Hindlimb muscle (tissue), 1 donor: ENCODE data around the gene DHDH. TPM values are rescaled to one million over a fixed set of nuclear protein-coding genes. Genes with fewer than 3 reads are reported as not detected.
A peak's percentile ranks its signal among the peaks of the same experiment; 100 is the strongest.

ENCODE experiments used
- DNase-seq: peaks from one replicate; pipeline ENCODE4 v3.0.0-alpha.2; 2013
- polyA plus RNA-seq: library from polyadenylated mRNA; unstranded; fragments of 120-200 nt; gene quantifications from one replicate; pipeline ENCODE4 v1.2.1, GENCODE V29; 2013; ENCODE audit not compliant: insufficient read length

Gene DHDH
- polyA plus RNA-seq, 1 donor, result 0.93 TPM

DNA sequence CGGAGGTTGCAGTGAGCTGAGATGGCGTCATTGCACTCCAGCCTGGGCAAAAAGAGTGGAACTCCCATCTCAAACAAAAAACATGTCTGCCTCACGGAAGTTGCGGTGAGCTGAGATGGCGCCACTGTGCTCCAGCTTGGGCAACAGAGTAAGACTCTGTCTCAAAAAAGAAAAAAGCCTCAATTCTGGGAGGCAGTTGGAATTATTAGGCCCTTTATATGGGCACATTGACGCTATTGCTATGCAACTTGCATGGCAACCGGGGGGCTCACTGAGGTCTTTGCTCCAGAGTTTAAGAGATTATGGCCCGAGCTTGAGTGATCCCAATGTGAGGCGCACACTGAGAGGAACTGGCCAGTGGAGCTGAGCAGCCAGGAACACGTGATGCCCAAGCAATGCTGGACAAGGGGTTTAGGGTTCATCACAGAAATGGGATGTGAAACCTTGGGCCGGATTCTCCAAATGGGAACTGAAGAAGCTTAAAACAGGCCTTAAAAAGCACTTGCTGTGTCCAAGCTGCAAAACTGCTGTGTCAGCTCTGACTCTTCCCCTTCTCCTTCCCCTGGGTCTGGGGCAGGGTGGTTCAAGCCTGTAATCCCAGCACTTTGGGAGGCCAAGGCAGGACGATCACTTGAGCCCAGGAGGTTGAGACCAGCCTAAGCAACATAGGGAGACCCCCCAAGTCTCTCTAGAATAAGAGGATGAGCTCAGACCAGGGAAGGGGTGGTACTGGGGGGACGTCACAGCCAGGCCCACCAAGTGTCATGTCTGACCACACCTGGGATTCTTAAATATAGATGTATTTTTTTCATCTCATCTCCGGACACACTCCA is 34.1 kb downstream of the DHDH start:
- peak; percentile 45 for DNase-seq

DNA sequence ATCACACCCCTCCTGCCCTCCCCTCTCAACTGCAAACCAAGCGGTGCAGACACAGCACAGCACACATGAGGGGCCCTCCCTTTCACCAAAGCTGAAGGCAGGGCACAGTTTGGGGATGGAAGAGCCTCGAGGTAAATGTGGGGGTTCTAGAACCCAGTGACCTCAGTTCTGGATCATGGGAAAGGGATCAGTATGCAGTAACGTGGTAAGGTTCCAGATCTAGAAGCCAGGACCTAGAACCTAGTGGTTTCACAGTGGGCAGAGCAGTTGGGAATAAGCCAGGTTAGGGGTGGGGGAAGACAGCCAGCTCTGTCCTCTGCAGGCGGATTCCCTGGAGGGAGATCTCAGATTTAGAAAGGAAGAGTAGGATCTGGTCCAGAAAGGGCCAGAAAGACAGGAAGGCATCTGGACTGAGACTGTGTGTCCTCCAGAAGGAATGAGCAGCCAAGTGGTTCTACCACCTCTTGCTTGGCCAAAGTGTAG is 34.7 kb downstream of the DHDH start:
- DNase-seq, result no peak

DNA sequence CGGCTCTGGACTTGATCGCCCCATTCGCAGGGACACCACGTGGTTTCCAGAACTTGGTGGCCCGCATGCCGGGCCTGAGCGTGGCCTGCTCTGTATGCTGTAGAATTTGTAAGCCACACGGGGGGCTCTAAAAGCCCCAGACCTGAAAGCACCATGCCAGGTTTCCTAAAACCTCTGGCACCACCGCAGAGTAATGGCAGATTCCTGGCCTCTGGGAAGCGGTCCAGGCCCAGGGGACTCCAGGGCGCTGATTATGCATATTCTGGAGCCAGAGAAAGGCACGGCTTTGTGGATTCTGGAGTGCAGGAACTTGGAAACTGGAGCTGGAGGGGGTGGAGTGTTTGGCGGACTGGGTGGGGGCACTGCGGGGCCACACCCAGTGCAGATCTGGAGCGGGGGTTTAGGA is 35.3 kb downstream of the DHDH start:
- DNase-seq, result no peak

DNA sequence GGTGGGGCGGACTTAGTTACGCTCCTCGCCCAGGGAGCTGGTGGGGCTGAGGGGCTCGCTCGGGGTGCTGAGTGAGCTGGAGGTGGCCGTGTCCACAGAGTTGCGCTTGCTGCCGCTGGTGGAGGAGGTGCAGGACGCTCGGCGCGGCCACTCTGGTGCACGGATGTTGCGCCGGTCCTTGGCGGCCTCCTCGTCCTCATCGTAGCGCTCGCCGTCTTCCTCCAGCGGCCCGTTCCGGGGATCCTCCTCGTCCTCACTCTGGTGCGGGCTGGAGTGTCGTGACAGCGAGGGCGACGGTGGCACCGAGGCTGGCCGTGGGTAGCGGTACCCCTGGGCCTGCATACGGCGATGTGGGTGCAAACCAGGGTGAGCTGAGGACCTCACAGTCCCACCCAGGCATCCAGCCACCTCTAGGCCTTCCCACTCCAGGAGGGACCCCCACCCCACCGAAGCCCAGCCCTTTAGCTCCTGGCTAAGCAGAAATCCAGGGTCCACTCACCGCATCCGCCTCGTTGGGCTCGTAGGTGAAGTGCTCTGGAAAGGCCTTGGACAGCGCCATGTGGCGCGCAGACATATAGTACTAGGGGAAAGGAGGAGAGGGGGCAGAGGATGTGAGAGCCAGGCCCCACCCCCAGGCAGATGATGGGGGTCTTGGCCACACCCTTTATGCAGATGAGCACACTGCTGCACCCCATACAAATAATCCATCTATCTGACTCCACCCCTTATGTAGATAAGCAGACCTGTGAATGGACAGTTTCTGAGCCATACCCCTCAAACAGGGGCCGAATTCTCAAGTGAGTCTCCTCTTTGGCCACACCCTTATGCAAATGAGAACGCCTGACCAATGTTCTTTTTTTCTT is 36.0 kb downstream of the DHDH start:
- DNase-seq, result no peak

DNA sequence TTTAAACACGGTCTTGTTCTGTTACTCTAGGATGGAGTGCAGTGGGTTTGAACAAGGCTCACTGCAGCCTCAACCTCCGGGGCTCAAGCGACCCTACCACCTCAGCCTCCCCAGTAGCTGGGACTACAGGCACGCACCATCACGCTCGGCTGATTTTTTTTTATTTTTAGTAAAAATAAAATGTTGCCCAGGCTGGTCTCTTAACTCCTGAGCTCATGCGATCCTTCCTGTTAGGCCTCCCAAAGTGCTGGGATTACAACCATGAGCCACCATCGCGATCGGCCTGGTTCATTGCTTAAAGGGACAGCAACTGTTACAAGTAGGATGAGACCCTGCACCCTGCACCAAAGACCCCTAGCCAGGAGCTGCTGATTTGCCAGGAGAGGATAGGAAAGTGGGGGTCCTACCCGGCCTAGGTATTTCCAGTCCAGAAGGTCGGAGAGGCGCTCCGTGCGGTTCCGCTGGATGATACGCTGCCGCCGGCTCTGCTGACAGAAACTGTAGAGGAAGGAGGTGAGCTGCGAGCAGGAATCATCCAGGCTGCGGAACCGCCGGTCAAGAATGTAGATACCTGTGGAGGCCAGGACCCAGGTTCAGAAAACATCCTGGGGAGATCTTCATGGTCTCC is 36.8 kb downstream of the DHDH start:
- DNase-seq, result no peak

DNA sequence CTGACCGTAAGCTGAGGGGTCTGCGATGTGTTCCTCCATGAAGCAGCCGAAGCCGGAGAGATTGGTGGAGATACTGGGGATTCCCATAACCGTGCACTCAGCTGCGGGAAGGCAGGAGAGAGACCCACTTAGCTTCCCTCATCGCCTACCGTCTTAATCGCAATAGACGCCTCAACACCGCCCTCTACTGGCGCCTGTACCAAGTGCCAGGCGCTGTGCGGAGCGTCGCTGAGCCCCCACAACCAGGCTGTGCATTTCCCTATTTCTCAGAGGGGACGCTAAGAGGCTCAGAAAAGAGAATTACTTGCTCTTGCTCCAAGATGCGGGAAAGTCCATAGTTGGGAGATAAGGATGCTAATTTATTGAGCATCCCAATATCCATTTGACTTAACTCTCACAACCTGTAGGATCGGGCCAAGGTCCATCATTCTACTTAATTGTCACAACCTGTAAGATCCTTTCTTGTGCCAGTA is 37.5 kb downstream of the DHDH start:
- DNase-seq, result peak; percentile 83

DNA sequence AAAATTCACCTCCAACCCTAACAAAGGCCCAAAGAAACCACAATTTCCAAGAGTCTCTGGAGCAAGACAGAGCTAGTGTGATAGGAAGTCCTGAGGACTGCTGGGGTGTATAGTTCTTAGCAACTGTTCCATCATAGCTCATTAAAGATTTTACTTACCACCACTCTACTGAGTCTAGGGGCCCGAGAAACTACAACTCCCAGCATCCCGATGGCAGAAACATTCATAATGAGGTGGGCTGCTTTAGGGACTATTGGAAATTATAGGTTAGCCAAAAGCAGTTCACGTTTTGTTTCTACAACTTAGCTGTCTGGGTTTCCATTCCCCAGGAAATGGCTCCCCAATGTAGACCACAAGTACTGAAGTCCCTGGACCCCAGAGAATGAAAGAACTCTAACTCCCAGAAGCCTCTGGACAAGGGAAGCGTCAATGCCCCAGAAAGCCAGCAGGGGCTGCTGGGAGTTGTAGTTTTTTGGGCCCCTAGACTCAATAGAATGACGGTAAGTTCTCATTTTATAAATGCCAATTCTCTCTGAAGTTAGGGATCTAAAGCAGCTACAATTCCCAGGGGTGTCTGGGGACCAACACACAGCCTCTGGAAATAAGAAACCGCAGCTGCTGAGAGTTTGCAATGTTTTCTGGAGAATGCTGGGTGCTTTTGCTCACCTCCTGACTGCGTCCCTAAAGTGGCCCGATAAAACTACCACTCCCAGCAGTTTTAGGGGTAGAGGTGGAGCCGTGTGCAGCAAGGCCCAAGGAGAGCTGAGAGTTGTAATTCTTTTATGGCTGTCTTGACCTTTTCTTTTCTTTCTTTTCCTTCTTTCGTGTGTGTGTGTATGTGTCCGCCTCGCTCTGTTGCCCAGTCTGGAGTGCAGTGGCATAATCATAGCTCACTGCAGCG is 42.7 kb downstream of the DHDH start:
- DNase-seq, result no peak

DNA sequence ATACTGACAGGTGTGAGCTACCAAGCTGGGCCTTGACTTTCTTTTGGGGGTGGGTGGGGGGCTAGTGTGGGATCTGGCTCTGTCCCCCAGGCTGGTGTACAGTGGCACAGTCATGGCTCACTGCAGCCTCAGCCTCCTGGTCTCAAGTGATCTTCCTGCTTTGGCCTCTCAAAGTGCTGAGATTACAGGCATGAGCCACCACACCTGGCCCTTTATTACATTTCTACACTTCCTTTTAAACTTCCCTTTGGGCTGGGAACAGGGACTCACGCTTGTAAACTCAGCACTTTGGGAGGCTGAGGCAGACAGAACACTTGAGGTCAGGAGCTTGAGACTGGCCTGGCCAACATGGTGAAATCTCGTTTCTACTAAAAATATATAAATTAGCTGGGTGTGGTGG is 43.6 kb downstream of the DHDH start:
- DNase-seq, result no peak

DNA sequence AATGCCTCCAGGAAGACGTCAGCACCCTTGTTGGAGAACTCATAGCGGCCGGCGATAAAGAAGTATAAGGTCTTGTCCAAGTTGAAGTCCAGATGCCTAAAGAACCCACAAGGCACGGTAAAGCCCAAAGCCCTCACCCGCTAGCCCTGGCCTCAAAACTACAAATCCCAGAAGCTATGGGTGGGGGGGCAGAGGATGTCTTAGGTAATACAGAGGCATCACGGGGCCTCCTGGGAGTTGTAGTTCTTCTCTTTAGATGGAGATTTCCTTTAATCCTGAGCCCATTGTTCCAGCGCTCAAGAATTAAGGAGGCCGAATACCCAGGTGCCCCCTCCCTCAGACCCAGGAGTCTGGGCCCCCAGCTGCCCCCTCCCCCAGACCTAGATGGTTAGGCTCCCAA is 48.8 kb downstream of the DHDH start:
- DNase-seq, result no peak

DNA sequence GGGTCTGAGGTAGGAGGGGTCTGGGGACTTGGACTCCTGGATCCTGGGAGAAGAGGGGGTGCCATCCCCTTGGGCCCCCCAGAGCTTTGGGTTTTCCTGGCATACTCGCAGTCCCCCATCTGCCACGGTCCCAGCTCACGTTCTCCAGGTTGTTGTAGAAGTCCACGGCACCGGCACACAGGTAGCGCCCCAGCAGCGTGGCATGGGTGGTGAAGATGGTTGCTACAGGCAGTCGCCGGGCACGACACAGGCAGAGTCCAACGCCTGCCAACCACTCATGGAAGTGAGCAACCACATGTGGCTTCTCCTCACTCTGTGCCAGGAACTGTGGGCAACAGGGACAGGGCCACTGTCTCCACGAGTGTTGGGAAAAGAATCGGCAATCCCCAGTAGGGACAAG is 52.2 kb downstream of the DHDH start:
- no peak for DNase-seq

DNA sequence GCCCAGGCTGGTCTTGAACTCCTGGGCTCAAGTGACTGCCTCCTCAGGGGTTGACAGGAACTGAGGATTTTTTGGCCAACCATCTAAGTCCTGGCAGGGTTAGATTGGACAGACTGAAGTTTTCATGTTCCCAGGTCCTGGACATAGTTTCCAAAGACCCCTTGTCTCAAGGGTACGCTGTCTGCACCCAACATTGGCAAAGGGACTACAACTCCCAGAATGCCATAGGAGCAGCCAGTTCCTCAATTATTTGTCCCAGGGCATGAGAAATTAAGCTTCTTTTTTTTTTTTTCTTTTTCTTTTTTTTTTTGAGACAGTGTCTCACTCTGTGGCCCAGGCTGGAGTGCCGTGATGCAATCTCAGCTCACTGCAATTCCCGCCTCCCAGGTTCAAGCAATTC is 52.7 kb downstream of the DHDH start:
- no peak for DNase-seq

DNA sequence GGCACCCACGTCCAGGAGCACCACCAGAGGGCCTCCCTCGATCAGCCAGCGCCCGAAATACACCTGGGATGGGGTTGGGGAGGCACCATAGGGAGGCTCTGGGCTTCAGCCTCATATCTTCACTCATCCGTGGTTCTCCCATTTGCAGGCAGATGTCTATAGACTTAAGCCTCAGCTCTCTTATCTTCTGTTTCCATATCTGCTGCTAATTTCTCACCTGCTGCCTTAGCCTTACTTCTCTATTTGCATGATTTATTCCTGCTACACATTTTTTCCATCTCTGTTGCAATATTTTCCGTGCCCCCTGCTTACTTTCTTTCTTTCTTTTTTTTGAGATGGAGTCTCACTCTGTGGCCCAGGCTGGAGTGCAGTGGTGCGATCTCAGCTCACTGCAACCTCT is 53.8 kb downstream of the DHDH start:
- no peak for DNase-seq

DNA sequence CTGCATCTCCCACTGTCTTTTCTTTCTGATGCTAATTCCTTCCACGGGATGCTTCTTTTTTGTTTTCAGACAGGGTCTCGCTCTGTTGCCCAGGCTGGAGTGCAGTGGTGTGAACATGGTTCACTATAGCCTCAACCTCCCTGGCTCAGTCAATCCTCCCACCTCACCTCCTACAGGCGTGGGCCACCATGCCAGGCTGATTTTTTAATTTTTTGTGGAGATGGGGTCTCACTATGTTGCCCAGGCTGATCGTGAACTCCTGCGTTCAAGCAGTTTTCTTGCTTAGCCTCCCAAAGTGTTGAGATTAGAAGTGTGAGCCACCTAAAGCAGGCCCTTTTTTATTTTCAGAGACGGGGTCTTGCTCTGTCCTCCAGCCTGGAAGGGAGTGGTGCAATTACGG is 54.8 kb downstream of the DHDH start:
- no peak for DNase-seq

DNA sequence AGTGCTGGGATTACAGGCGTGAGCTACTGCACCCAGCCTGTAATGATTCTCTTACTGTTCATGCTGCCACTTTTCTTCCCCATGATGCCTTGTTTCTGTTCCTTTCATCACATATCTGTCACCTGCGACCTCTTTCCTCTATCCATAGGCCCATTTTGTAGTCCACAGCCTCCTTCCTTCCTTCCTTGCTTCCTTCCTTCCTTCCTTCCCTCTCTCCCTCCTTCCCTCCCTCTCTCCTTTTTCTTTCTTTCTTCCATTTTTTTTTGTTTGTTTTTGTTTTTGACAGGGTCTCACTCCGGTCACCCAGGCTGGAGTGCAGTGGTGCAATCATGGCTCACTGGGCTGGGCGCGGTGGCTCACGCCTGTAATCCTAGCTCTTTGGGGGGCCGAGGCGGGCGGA is 55.4 kb downstream of the DHDH start:
- no peak for DNase-seq

DNA sequence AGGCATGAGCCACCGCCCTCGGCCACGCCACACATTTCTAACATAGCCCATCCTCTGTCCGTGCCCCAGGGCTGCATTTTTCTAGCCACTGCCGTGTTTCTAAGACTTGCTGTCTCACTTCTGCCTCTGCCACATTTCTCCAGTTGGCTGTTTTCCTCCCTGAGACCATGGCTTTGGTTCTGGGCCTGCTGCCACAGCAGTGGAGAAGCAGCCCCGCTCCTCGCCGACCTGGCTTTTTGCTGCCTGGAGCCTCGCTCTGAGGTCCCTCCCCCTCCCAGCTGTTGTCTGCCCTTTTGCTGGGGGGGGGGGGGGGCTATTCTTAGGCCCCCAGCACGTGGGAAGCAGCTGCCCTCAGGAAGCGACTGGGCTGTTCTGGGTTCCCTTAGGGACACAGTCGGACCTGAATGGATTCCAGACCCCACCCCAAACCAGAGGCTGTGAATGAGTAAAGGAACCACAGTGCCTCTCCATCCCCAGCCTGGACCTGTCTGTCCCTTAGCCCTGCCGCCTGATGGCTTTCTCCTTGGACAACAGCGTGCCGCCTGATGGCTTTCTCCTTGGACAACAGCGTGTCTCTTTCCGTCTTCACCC is 56.3 kb downstream of the DHDH start:
- DNase-seq, result no peak

DNA sequence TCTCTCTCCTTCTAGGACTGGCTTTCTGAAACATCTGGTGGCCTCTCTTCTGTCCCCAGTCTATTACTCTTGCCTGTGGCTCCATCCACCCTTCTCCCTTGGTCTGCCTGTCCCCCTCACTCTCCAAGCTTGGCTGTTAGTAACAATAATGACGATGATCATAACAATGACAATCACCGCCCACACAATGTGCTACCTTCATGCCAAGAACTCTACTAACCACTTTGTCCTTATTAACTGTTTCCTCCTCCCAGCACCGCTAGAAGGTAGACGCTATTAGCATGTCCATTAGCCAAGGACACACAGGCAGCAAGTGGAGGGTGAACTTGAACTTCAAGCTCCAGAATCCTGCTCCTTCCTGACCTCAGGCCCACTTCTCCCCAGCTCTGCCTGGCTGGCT is 56.9 kb downstream of the DHDH start:
- no peak for DNase-seq

DNA sequence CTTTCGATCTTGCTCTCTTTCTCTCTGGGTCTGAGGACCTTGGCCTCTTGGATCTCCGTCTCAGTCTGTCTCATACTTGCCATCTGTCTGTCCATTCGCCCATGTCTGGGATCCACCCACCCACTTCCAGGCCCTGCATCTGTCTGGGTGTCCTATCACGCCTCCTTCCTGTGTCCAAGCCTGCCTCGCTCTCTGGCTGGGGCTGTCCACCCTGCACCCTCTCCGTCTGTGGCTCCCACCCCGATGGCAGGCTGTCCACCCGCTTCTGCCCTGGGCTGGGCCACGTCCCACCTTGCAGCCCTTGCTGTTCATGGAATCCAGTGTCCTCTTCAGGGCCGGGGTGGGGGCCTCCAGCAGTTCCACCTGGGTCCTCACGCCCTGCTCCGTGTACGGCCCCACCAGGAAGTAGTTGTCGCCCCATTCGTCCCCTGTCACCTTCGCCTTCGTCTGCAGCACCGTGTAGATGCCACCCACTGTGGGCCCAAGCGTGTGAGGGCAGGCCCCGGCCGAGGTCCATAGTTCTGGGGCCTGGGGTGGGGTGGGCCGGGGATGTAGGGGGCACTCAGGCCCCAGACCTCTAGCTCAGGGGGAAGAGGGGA is 57.6 kb downstream of the DHDH start:
- DNase-seq, result no peak

DNA sequence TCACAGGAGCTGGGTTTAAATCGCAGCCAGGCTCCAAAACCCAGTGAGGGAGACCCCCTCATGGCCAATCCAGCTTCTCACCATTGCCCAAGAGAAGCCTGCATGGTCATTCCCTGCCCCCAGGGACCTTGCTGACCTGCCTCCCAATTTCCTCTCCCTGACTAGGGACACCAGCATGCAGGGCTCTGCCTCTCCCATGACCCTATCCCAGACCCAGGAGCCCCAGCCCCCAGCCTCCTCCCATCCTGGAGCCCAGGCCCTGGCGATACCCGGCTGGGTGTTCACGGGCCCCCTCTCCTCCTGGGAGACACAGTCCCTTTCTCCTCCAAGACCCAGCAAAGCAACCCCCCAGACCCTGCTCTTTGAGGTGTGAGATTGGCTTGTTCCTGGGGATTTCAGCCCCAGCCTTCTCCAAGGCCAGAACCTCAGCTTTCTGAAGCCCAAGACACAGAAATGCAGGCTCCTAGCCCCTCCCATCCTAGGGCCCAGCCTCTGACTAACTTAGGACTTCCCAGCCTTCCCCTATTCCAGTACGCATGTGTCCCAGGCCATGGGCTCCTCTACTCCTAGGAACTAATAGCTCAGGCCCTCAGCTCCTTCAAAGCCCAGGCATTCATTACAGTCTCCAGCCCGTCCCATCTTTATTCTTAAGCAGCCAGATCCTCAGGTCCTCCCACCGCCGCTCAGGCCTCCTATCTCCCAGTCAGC is 58.5 kb downstream of the DHDH start:
- peak; percentile 78 for DNase-seq

DNA sequence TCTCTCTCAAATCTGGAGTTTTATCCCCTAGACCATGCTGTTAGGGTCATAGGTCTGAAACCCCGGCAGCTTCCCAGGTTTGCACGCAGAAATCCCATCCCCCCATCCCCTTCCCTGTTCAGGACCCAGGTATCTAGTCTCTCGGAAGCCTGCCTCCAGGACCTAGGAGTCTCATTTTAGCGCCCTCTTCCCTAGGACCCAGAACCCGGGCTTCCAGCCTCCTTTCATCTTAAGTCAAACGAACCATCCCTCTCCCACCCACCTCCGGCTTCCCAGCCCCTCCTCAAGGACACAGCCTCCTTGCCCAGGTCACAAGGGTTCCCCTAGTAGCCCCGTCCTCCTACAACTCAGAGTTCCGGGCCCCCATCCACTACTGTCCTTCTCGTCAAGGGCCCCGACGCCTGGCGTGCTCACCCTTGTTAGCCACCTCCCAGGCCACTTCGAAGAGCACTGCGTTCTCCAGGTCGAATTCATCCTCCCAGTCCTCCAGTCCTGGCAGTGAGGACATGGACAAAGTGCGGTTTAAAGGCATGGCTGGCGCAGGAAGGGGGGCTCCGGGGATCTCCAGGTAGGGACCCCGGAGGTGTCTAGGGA is 59.2 kb downstream of the DHDH start:
- no peak for DNase-seq
